Liver (tissue), 9 donors: ENCODE data around the gene MGST3. TPM values are rescaled to one million over a fixed set of nuclear protein-coding genes. Genes with fewer than 3 reads are reported as not detected.
A peak's percentile ranks its signal among the peaks of the same experiment; 100 is the strongest.

ENCODE experiments used
- DNase-seq: peaks from one replicate; pipeline ENCODE4 v3.0.0-alpha.2; 2017; ENCODE audit warnings: low spot score
- H3K27ac ChIP-seq, 2 donors: one replicate each; pipeline ENCODE4 v1.7.0; 2013; ENCODE audit warnings: inconsistent platforms in 2 of 2, low read length in 2 of 2, control low read depth in 1 of 2, low read depth in 1 of 2, mild to moderate bottlenecking in 1 of 2
- H3K27me3 ChIP-seq, 4 donors: one replicate each; pipeline versions ENCODE4 v1.6.1 to v1.7.0; 2013; ENCODE audit warnings: low read length in 3 of 4, inconsistent platforms in 1 of 4, mild to moderate bottlenecking in 1 of 4, moderate library complexity in 1 of 4; ENCODE audit not compliant: control insufficient read depth in 4 of 4, insufficient read depth in 4 of 4
- H3K36me3 ChIP-seq, 4 donors: one replicate each; pipeline versions ENCODE4 v1.6.1 to v1.7.0; 2013; ENCODE audit warnings: low read length in 3 of 4, mild to moderate bottlenecking in 3 of 4, low read depth in 1 of 4, moderate library complexity in 1 of 4; ENCODE audit not compliant: control insufficient read depth in 4 of 4, insufficient read depth in 3 of 4
- H3K4me1 ChIP-seq, 4 donors: one replicate each; pipeline versions ENCODE4 v1.6.1 to v1.7.0; 2013; ENCODE audit warnings: low read length in 3 of 4, mild to moderate bottlenecking in 3 of 4, moderate library complexity in 1 of 4; ENCODE audit not compliant: control insufficient read depth in 4 of 4, insufficient read depth in 4 of 4
- H3K4me3 ChIP-seq, 3 donors: one replicate each; pipeline versions ENCODE4 v1.6.1 to v1.7.0; 2013; ENCODE audit warnings: low read length in 3 of 3, control low read depth in 1 of 3, low read depth in 1 of 3, mild to moderate bottlenecking in 1 of 3
- H3K9ac ChIP-seq, 2 donors: one replicate each; pipeline ENCODE4 v1.7.0; 2013; ENCODE audit warnings: low read length in 2 of 2, mild to moderate bottlenecking in 2 of 2, moderate library complexity in 2 of 2, control low read depth in 1 of 2, low read depth in 1 of 2
- H3K9me3 ChIP-seq, 4 donors: one replicate each; pipeline versions ENCODE4 v1.6.1 to v1.7.0; 2013; ENCODE audit warnings: low read length in 3 of 4; ENCODE audit not compliant: control insufficient read depth in 4 of 4
- CTCF ChIP-seq: fragments of 150-350 bp; IDR thresholded peaks from 2 replicates; pipeline ENCODE4 v1.5.1; 2017; ENCODE audit warnings: improper control_type of control experiment, low read depth, low read length; ENCODE audit not compliant: missing input control
- EGR1 ChIP-seq, 2 donors: IDR thresholded peaks; 2 replicates each; pipeline ENCODE4 v1.6.1; 2016 to 2018; ENCODE audit warnings: antibody characterized with exemption in 2 of 2, low read depth in 2 of 2
- FOXA1 ChIP-seq: IDR thresholded peaks from 2 replicates; pipeline ENCODE4 v1.6.1; 2016; ENCODE audit warnings: antibody characterized with exemption
- FOXA2 ChIP-seq: IDR thresholded peaks from 2 replicates; pipeline ENCODE4 v1.6.1; 2016; ENCODE audit warnings: antibody characterized with exemption
- GABPA ChIP-seq, 2 donors: IDR thresholded peaks in 1 of 2; conservative IDR thresholded peaks in 1 of 2; 2 replicates each; pipeline ENCODE4 v1.6.1; 2016; ENCODE audit warnings: antibody characterized with exemption in 2 of 2, mild to moderate bottlenecking in 1 of 2, moderate library complexity in 1 of 2
- HNF4G ChIP-seq: IDR thresholded peaks from 2 replicates; pipeline ENCODE4 v1.6.1; 2016; ENCODE audit warnings: antibody characterized with exemption
- JUND ChIP-seq, 2 donors: IDR thresholded peaks; 2 replicates each; pipeline ENCODE4 v1.6.1; 2016; ENCODE audit warnings: antibody characterized with exemption in 2 of 2
- MAX ChIP-seq: IDR thresholded peaks from 2 replicates; pipeline ENCODE4 v1.6.1; 2016; ENCODE audit warnings: antibody characterized with exemption
- NR2F2 ChIP-seq: IDR thresholded peaks from 2 replicates; pipeline ENCODE4 v1.6.1; 2016; ENCODE audit warnings: antibody characterized with exemption
- RAD21 ChIP-seq, 2 donors: IDR thresholded peaks; 2 replicates each; pipeline ENCODE4 v1.6.1; 2016; ENCODE audit warnings: antibody characterized with exemption in 2 of 2, mild to moderate bottlenecking in 2 of 2
- RXRA ChIP-seq, 2 donors: IDR thresholded peaks; 2 replicates each; pipeline ENCODE4 v1.6.1; 2017 to 2018; ENCODE audit warnings: antibody characterized with exemption in 2 of 2, mild to moderate bottlenecking in 1 of 2
- SP1 ChIP-seq: IDR thresholded peaks from 2 replicates; pipeline ENCODE4 v1.6.1; 2018; ENCODE audit warnings: antibody characterized with exemption, mild to moderate bottlenecking
- TAF1 ChIP-seq: conservative IDR thresholded peaks from 2 replicates; pipeline ENCODE4 v1.6.1; 2016; ENCODE audit warnings: antibody characterized with exemption, mild to moderate bottlenecking
- ZBTB33 ChIP-seq: IDR thresholded peaks from 2 replicates; pipeline ENCODE4 v1.6.1; 2016; ENCODE audit warnings: antibody characterized with exemption
- WGBS: extraction: QIAGEN DNeasy Blood & Tissue Kit; methylation state at CpG from one replicate; pipeline ENCODE4 v1.1.7; 2013; 5-methylcytosine and 5-hydroxymethylcytosine counted together
- polyA plus RNA-seq, 2 donors: library from polyadenylated mRNA; stranded (reverse) in 1 of 2; unstranded in 1 of 2; fragments of 200-250 nt in 1 of 2; fragments of >200 nt in 1 of 2; fragmentation: Nextera tagmentation in 1 of 2; extraction: Ambion mirVana in 1 of 2; gene quantifications; one replicate each; pipeline versions ENCODE4 v1.2.1 to v1.2.3, GENCODE V29; 2013 to 2015
- total RNA-seq, 2 donors: library from RNA; depleted of rRNA; stranded (reverse); fragments of >200 nt; gene quantifications; one replicate each; pipeline ENCODE4 v1.2.3, GENCODE V29; 2014
- donor health status: healthy.
- donor health status: healthy.
- donor health status: healthy.
- donor health status: healthy.
- donor health status: healthy.

The MGST3 gene
- total and polyA plus RNA-seq, 4 donors, result 68.7 to 307 (median 181) TPM

GRCh38 chr1:165666152-165666825 lies 35.3 kb downstream of the MGST3 start:
- WGBS, result 61% methylated on average over 5 of the region's 5 CpGs
- H3K27me3 ChIP-seq, result no peaks in the 10 kb centered on the region
- no peaks in the 10 kb centered on the region for H3K9me3 ChIP-seq
- no peak overlapping the region for H3K27ac ChIP-seq
- DNase-seq, result no peak
- no peak overlapping the region for H3K9ac ChIP-seq
- H3K4me3 ChIP-seq, result no peak overlapping the region
- peak in 1 of 2 donors; percentile 19 for TF ChIP-seq RXRA (IDR thresholded peaks at IDR 0.05)
- no peak for TF ChIP-seq GABPA (IDR thresholded peaks at IDR 0.05 in 1 of 2, conservative IDR thresholded peaks at IDR 0.05 in 1 of 2)
- peaks cover 6 to 73% (median 61%) of the 10 kb centered on the region in 4 donors for H3K36me3 ChIP-seq
- peaks cover 0 to 4% (median 1%) of the 10 kb centered on the region in 4 donors for H3K4me1 ChIP-seq

GRCh38 chr1:165668184-165668583 lies 37.1 kb downstream of the MGST3 start:
- peaks cover 1 to 67% (median 51%) of the 10 kb centered on the region in 4 donors for H3K36me3 ChIP-seq
- H3K27ac ChIP-seq, result no peak overlapping the region
- DNase-seq, result no peak
- H3K9ac ChIP-seq, result no peak overlapping the region
- WGBS, result 94% methylated on average over 3 of the region's 3 CpGs
- H3K27me3 ChIP-seq, result no peaks in the 10 kb centered on the region
- no peak for TF ChIP-seq ZBTB33
- TF ChIP-seq FOXA2, result no peak
- H3K4me1 ChIP-seq, result peaks cover 0 to 4% (median 1%) of the 10 kb centered on the region in 4 donors
- H3K9me3 ChIP-seq, result no peaks in the 10 kb centered on the region
- H3K4me3 ChIP-seq, result no peak overlapping the region

GRCh38 chr1:165671526-165671925 lies 40.5 kb downstream of the MGST3 start:
- Histone ChIP-seq H3K4me3 (no peak overlapping the region), H3K36me3 (peaks cover 2 to 58% (median 44%) of the 10 kb centered on the region in 4 donors), H3K9ac (no peak overlapping the region), H3K4me1 (peaks cover 0 to under 1% (median 0%) of the 10 kb centered on the region in 4 donors), H3K27ac (no peak overlapping the region), H3K9me3 (no peaks in the 10 kb centered on the region), H3K27me3 (no peaks in the 10 kb centered on the region)
- no peak for TF ChIP-seq JUND (IDR thresholded peaks at IDR 0.05)
- TF ChIP-seq EGR1 (IDR thresholded peaks at IDR 0.05; ENCODE audit: low read depth in 2 of 2), result no peak
- no peak for TF ChIP-seq MAX
- TF ChIP-seq NR2F2, result no peak
- no peak for DNase-seq
- WGBS, result 93% methylated on average over 2 of the region's 2 CpGs

GRCh38 chr1:165674599-165674998 lies 43.6 kb downstream of the MGST3 start:
- Histone ChIP-seq H3K4me3 (no peak overlapping the region), H3K4me1 (peaks cover 0 to 4% (median 0%) of the 10 kb centered on the region in 4 donors), H3K36me3 (peaks cover 3 to 44% (median 33%) of the 10 kb centered on the region in 4 donors), H3K27me3 (no peaks in the 10 kb centered on the region), H3K9ac (no peak overlapping the region), H3K9me3 (no peaks in the 10 kb centered on the region), H3K27ac (no peak overlapping the region)
- WGBS, result 93% methylated on average over 8 of the region's 8 CpGs
- DNase-seq, result no peak
- TF ChIP-seq NR2F2 (no peak), FOXA1 (no peak), FOXA2 (no peak), EGR1 (IDR thresholded peaks at IDR 0.05; ENCODE audit: low read depth in 2 of 2) (no peak), TAF1 (no peak), MAX (no peak), ZBTB33 (no peak), CTCF (no peak), HNF4G (no peak), SP1 (no peak), RAD21 (IDR thresholded peaks at IDR 0.05) (no peak)
